ENCODE measurements around the gene GSE1. TPM values are rescaled to one million over a fixed set of nuclear protein-coding genes. Genes with fewer than 3 reads are reported as not detected.
A peak's percentile ranks its signal among the peaks of the same experiment; 100 is the strongest.

Gene GSE1
- total and polyA plus RNA-seq, 2 of the 13 experiments (the other 11 are each of a cell fraction or from before 2014, with no cell fraction given), result 16.1 to 31.2 TPM

DNA sequence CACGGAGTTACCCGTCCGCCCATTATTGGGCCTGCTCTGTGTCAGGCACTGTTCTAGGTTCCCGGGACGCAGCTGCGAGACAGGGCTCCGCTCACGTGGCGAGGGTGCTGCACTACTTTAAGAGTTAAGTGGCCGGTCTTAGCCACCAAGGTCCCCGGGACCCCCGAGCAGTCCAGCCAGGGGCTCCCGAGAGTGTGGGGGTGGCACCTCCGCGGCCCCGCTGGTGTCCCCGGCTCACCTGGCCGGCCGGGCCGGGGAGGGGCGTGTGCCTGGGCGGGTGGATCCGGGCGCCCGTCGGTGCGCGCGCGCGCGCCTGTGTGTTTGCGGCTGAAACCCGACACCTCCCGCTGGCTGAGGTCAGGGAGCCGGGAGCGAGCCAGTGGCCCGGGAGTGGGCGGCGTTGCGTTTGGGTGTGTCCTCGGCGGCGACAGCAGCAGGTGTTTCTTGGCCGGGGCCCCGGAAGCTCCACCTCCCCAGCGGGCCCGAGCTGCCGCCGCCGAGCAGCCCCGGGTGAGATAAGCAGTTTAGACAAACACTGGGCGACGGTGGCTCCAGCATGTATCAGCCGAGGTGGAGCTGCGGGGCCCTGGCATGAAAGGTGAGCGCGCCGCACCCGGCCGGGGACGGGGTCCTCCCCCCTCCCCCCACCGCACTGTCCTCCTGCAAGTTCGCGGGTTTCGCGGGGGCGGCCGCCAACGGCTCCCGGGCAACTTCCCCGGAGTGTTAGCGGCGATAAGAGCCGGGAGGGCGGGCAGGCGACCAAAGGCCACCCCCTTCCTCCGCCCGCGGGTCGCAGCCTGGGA is at the start of gene GSE1 (continued):
- TF ChIP-seq MEIS2 (CRISPR knock-in tag; IDR thresholded peaks at IDR 0.05) (peak; percentile 89), ZNF33B (CRISPR knock-in tag; IDR thresholded peaks at IDR 0.05) (no peak), RCOR2 (CRISPR knock-in tag; IDR thresholded peaks at IDR 0.05) (no peak), ZNF430 (CRISPR knock-in tag; IDR thresholded peaks at IDR 0.05) (peak; percentile 88), ERF (CRISPR knock-in tag; IDR thresholded peaks at IDR 0.05) (peak; percentile 88), HNRNPUL1 (IDR thresholded peaks at IDR 0.05; ENCODE audit: low read depth, low read length) (no peak; the same call in 1 of the 2 replicates), ZNF790 (CRISPR knock-in tag; IDR thresholded peaks at IDR 0.05; ENCODE audit: borderline replicate concordance) (peak; percentile 67; the same call in 1 of the 2 replicates), ZBTB3 (CRISPR knock-in tag; IDR thresholded peaks at IDR 0.05; ENCODE audit: borderline replicate concordance, low read depth) (0 out of 2 replicates have a peak, but pooled peaks have one; percentile 47), ZMYM2 (CRISPR knock-in tag; IDR thresholded peaks at IDR 0.05) (0 out of 2 replicates have a peak, but pooled peaks have one; percentile 11), ZNF274 (CRISPR knock-in tag; IDR thresholded peaks at IDR 0.05) (no peak), SP140L (CRISPR knock-in tag; IDR thresholded peaks at IDR 0.05; ENCODE audit: borderline replicate concordance) (no peak), SRSF4 (IDR thresholded peaks at IDR 0.05; ENCODE audit: low read depth, low read length, poor library complexity, severe bottlenecking) (no peak), RNF2 (conservative IDR thresholded peaks at IDR 0.05; ENCODE audit: low read depth) (0 out of 2 replicates have a peak, but pooled peaks have one; percentile 50), ZSCAN30 (CRISPR knock-in tag; IDR thresholded peaks at IDR 0.05) (no peak), ZNF709 (CRISPR knock-in tag; IDR thresholded peaks at IDR 0.05) (peak; percentile 78), ZNF235 (CRISPR knock-in tag; IDR thresholded peaks at IDR 0.05; ENCODE audit: borderline replicate concordance) (no peak), MAFG (CRISPR knock-in tag; IDR thresholded peaks at IDR 0.05) (no peak)
- TF ChIP-seq, protein P1, sequence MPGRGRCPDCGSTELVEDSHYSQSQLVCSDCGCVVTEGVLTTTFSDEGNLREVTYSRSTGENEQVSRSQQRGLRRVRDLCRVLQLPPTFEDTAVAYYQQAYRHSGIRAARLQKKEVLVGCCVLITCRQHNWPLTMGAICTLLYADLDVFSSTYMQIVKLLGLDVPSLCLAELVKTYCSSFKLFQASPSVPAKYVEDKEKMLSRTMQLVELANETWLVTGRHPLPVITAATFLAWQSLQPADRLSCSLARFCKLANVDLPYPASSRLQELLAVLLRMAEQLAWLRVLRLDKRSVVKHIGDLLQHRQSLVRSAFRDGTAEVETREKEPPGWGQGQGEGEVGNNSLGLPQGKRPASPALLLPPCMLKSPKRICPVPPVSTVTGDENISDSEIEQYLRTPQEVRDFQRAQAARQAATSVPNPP (CRISPR knock-in tag; IDR thresholded peaks at IDR 0.05), result no peak
- TF ChIP-seq, protein P2, sequence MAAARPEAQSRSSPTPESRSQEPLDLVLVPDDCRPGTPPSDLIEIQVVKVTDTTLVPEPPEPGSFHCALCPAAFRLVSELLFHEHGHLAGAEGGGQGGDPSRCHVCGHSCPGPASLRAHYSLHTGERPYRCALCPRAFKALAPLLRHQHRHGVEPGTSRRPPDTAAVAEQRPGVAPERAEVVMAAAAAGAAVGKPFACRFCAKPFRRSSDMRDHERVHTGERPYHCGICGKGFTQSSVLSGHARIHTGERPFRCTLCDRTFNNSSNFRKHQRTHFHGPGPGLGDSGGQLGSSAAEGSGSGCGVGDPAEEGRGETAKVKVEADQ (CRISPR knock-in tag; IDR thresholded peaks at IDR 0.05; ENCODE audit: borderline replicate concordance), result peak; percentile 57; the same call in 1 of the 2 replicates
- TF ChIP-seq, protein P3, sequence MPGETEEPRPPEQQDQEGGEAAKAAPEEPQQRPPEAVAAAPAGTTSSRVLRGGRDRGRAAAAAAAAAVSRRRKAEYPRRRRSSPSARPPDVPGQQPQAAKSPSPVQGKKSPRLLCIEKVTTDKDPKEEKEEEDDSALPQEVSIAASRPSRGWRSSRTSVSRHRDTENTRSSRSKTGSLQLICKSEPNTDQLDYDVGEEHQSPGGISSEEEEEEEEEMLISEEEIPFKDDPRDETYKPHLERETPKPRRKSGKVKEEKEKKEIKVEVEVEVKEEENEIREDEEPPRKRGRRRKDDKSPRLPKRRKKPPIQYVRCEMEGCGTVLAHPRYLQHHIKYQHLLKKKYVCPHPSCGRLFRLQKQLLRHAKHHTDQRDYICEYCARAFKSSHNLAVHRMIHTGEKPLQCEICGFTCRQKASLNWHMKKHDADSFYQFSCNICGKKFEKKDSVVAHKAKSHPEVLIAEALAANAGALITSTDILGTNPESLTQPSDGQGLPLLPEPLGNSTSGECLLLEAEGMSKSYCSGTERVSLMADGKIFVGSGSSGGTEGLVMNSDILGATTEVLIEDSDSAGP (CRISPR knock-in tag; IDR thresholded peaks at IDR 0.05; ENCODE audit: borderline replicate concordance), result peak; percentile 79
- TF ChIP-seq, protein P4, sequence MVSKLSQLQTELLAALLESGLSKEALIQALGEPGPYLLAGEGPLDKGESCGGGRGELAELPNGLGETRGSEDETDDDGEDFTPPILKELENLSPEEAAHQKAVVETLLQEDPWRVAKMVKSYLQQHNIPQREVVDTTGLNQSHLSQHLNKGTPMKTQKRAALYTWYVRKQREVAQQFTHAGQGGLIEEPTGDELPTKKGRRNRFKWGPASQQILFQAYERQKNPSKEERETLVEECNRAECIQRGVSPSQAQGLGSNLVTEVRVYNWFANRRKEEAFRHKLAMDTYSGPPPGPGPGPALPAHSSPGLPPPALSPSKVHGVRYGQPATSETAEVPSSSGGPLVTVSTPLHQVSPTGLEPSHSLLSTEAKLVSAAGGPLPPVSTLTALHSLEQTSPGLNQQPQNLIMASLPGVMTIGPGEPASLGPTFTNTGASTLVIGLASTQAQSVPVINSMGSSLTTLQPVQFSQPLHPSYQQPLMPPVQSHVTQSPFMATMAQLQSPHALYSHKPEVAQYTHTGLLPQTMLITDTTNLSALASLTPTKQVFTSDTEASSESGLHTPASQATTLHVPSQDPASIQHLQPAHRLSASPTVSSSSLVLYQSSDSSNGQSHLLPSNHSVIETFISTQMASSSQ (IDR thresholded peaks at IDR 0.05; ENCODE audit: low read depth), result no peak
- TF ChIP-seq, protein P4 (CRISPR knock-in tag; IDR thresholded peaks at IDR 0.05; ENCODE audit: borderline replicate concordance), result peak; percentile 84; the same call in 1 of the 2 replicates
